MM.1S (cell line): ENCODE data around the gene ANKS3.

Source experiments
- DNase-seq: peaks from one replicate; pipeline ENCODE4 v3.0.0-alpha.2; 2015
- H2AFZ ChIP-seq: fragments of 300-600 bp; sonication (generic); 2 replicates; pipeline ENCODE4 v1.6.0; 2016; ENCODE audit warnings: antibody characterized with exemption, low read length
- H3F3A ChIP-seq: fragments of 300-600 bp; sonication (generic); 2 replicates; pipeline ENCODE4 v1.6.1; 2016; ENCODE audit warnings: mild to moderate bottlenecking, antibody characterized with exemption, low read length, moderate library complexity, mixed read lengths; ENCODE audit not compliant: insufficient read depth
- H3K27ac ChIP-seq: fragments of 300-600 bp; sonication (generic); 2 replicates; pipeline ENCODE4 v1.5.1; 2016; ENCODE audit warnings: mild to moderate bottlenecking, low read length
- H3K27me3 ChIP-seq: fragments of 300-600 bp; sonication (generic); replicated peaks from 2 replicates; pipeline ENCODE4 v1.6.0; 2016; ENCODE audit warnings: low read length; ENCODE audit not compliant: insufficient read depth
- H3K36me3 ChIP-seq: fragments of 300-600 bp; sonication (generic); replicated peaks from 2 replicates; pipeline ENCODE4 v1.6.1; 2016; ENCODE audit warnings: mild to moderate bottlenecking, low read length, mixed read lengths; ENCODE audit not compliant: insufficient read depth
- H3K4me1 ChIP-seq: fragments of 300-600 bp; sonication (generic); 2 replicates; pipeline ENCODE4 v1.6.1; 2016; ENCODE audit warnings: low read length, mixed read lengths
- H3K4me2 ChIP-seq: fragments of 300-600 bp; sonication (generic); 2 replicates; pipeline ENCODE4 v1.6.0; 2016; ENCODE audit warnings: low read depth, low read length
- H3K4me3 ChIP-seq: fragments of 300-600 bp; sonication (generic); 2 replicates; pipeline ENCODE4 v1.5.1; 2016; ENCODE audit warnings: low read length, mixed read lengths
- H3K79me2 ChIP-seq: fragments of 300-600 bp; sonication (generic); 2 replicates; pipeline ENCODE4 v1.6.1; 2016; ENCODE audit warnings: mixed run types, low read length, mixed read lengths
- H3K9ac ChIP-seq: fragments of 300-600 bp; sonication (generic); 2 replicates; pipeline ENCODE4 v1.6.1; 2016; ENCODE audit warnings: low read length, mixed read lengths
- H3K9me2 ChIP-seq: fragments of 300-600 bp; sonication (generic); replicated peaks from 2 replicates; pipeline ENCODE4 v1.6.1; 2016; ENCODE audit warnings: mild to moderate bottlenecking, low read length, mixed read lengths; ENCODE audit not compliant: insufficient read depth
- H3K9me3 ChIP-seq: fragments of 300-600 bp; sonication (generic); replicated peaks from 2 replicates; pipeline ENCODE4 v1.6.1; 2016; ENCODE audit warnings: mild to moderate bottlenecking, low read length, mixed read lengths; ENCODE audit not compliant: insufficient read depth
- H4K20me1 ChIP-seq: fragments of 300-600 bp; sonication (generic); 2 replicates; pipeline ENCODE4 v1.6.1; 2016; ENCODE audit warnings: mild to moderate bottlenecking, low read length, moderate library complexity, mixed read lengths; ENCODE audit not compliant: insufficient read depth
- EZH2 ChIP-seq: fragments of 300-600 bp; sonication (generic); optimal IDR thresholded peaks from 2 replicates; pipeline ENCODE3; 2017; ENCODE audit warnings: low read depth, mild to moderate bottlenecking, antibody characterized with exemption, low read length, mixed read lengths
- EZH2phosphoT487 ChIP-seq: fragments of 300-600 bp; sonication (generic); IDR thresholded peaks from 2 replicates; pipeline ENCODE4 v1.6.1; 2018; ENCODE audit warnings: antibody characterized with exemption, low read length
- TF ChIP-seq, protein P1 (sequence below): fragments of 300-600 bp; sonication (generic); IDR thresholded peaks from 2 replicates; pipeline ENCODE4 v1.5.1; 2016; ENCODE audit warnings: antibody characterized with exemption, low read length, mixed read lengths

ANKS3 gene

GRCh38 chr16:4703906-4704305 is 30.2 kb downstream of the ANKS3 start:
- no peak overlapping the region for H3K4me2 ChIP-seq
- no peak for DNase-seq
- TF ChIP-seq EZH2: no peak
- TF ChIP-seq EZH2phosphoT487: no peak
- TF ChIP-seq, protein P1, sequence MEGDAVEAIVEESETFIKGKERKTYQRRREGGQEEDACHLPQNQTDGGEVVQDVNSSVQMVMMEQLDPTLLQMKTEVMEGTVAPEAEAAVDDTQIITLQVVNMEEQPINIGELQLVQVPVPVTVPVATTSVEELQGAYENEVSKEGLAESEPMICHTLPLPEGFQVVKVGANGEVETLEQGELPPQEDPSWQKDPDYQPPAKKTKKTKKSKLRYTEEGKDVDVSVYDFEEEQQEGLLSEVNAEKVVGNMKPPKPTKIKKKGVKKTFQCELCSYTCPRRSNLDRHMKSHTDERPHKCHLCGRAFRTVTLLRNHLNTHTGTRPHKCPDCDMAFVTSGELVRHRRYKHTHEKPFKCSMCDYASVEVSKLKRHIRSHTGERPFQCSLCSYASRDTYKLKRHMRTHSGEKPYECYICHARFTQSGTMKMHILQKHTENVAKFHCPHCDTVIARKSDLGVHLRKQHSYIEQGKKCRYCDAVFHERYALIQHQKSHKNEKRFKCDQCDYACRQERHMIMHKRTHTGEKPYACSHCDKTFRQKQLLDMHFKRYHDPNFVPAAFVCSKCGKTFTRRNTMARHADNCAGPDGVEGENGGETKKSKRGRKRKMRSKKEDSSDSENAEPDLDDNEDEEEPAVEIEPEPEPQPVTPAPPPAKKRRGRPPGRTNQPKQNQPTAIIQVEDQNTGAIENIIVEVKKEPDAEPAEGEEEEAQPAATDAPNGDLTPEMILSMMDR: no peak
- H3K36me3 ChIP-seq: no peaks in the 10 kb centered on the region
- no peaks in the 10 kb centered on the region for H3K27me3 ChIP-seq
- H3K9ac ChIP-seq: no peak overlapping the region
- no peaks in the 10 kb centered on the region for H3K79me2 ChIP-seq
- H3K27ac ChIP-seq: no peak overlapping the region
- no peaks in the 10 kb centered on the region for H3K4me1 ChIP-seq
- H2AFZ ChIP-seq: no peak overlapping the region
- H4K20me1 ChIP-seq: no peaks in the 10 kb centered on the region
- no peaks in the 10 kb centered on the region for H3F3A ChIP-seq
- H3K4me3 ChIP-seq: no peak overlapping the region
- no peaks in the 10 kb centered on the region for H3K9me3 ChIP-seq
- no peaks in the 10 kb centered on the region for H3K9me2 ChIP-seq

DNA sequence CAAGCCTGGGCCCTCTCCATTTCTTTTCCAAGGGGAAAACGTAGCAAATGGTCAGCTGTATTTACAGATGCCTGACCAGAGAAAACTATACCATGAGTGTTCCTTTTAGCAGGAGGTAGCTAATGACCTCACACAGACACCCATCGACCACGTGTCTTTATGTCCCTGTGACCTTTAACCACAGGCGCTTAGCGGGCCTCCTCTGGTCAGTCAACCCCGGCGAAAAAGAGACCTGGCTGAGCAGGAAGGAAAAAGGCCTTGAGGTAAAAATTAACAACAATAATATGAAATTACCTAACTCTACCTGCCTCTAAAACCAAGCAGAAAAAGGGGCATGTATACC is 31.6 kb downstream of the ANKS3 start:
- no peaks in the 10 kb centered on the region for H3K36me3 ChIP-seq

DNA sequence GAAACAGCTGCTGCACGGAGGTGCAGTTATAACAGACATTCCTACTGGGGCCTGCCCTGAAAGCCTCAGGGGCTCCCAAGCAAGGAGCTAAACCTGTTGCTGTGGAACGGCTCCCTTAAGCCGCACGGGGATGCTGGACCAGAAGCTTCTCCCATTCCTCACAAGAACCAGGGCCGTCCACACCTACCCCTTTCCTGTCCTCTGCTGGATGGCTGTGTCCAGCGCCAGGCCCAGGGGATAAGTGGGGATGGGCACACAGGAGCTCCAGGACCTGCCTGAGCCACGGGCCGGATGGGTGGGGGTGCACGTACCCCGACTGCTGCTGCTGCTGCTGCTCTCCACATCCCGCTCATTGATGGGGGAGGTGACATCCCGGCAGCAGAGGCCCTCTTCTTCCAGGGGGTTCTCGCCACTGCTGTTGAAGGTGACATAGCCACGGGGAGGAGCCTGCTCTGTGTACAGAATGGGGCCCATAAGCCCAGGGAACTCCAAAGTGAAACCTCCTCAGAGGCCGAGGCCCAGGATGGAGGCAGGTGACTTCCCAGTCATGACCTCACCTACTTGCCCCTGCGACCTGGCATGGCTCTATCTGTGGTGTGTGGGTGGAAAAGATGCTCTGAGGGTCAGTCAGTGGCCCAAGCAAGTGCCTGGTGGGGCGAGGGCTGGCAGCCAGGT is 32.1 kb downstream of the ANKS3 start:
- no peaks in the 10 kb centered on the region for H3K36me3 ChIP-seq
- no peak overlapping the region for H3K27ac ChIP-seq

More for the DNA sequence above, 31.6 kb downstream of the ANKS3 start:
- no peaks in the 10 kb centered on the region for H4K20me1 ChIP-seq
- no peaks in the 10 kb centered on the region for H3K4me1 ChIP-seq
- TF ChIP-seq EZH2 (no peak), EZH2phosphoT487 (no peak)
- TF ChIP-seq, protein P1: no peak
- H2AFZ ChIP-seq: no peak overlapping the region
- no peak for DNase-seq
- H3K9me2 ChIP-seq: no peaks in the 10 kb centered on the region
- no peak overlapping the region for H3K4me2 ChIP-seq
- no peaks in the 10 kb centered on the region for H3F3A ChIP-seq
- H3K4me3 ChIP-seq: no peak overlapping the region
- no peaks in the 10 kb centered on the region for H3K9me3 ChIP-seq
- no peaks in the 10 kb centered on the region for H3K27me3 ChIP-seq
- no peak overlapping the region for H3K27ac ChIP-seq
- H3K79me2 ChIP-seq: no peaks in the 10 kb centered on the region
- no peak overlapping the region for H3K9ac ChIP-seq

More for the DNA sequence above, 32.1 kb downstream of the ANKS3 start:
- TF ChIP-seq, protein P1: no peak
- no peak for TF ChIP-seq EZH2
- no peak for TF ChIP-seq EZH2phosphoT487
- no peak for DNase-seq
- Histone ChIP-seq H3F3A (no peaks in the 10 kb centered on the region), H3K27me3 (no peaks in the 10 kb centered on the region), H3K9ac (no peak overlapping the region), H4K20me1 (no peaks in the 10 kb centered on the region), H3K4me1 (no peaks in the 10 kb centered on the region), H3K9me3 (no peaks in the 10 kb centered on the region), H3K4me2 (no peak overlapping the region), H3K4me3 (no peak overlapping the region), H3K9me2 (no peaks in the 10 kb centered on the region), H2AFZ (no peak overlapping the region), H3K79me2 (no peaks in the 10 kb centered on the region)
